Endothelial cell of umbilical vein (primary cell): ENCODE results near the gene BEND4. TPM values are rescaled to one million over a fixed set of nuclear protein-coding genes. Genes with fewer than 3 reads are reported as not detected.

Source experiments
- BruUV-seq: library from RNA; stranded (reverse); fragments of 400-500 nt; replicated peaks from 2 replicates; lab custom pipeline; 2021; lab: Mats Ljungman, UMichigan
- CTCF ChIA-PET: fragments of 300-600, 350-600 bp; sonication (Branson Sonifier 250); formaldehyde crosslinking; loops from one replicate; lab custom pipeline; 2021; ENCODE audit warnings: antibody characterized with exemption, inconsistent platforms; lab: Charles Lee
- POLR2A ChIA-PET: fragments of 300-600, 350-600 bp; sonication (Branson Sonifier 250); formaldehyde crosslinking; loops from one replicate; lab custom pipeline; 2021; ENCODE audit warnings: antibody characterized with exemption, inconsistent platforms; lab: Charles Lee
- DNase-seq: peaks from one replicate; pipeline ENCODE4 v3.0.0-alpha.2; 2011; ENCODE audit warnings: low read depth, low spot score
- FAIRE-seq: peaks from 2 replicates; lab custom pipeline; 2011; peaks lifted over from hg19 to GRCh38; lab: Jason Lieb, UNC
- H2AFZ ChIP-seq: 2 replicates; pipeline ENCODE4 v1.6.0; 2012; ENCODE audit warnings: low read depth, low read length, control low read depth, inconsistent platforms
- H3K27ac ChIP-seq: 2 replicates; pipeline ENCODE4 v1.5.1; 2011; ENCODE audit warnings: low read depth, mild to moderate bottlenecking, control low read depth, low read length, moderate library complexity; ENCODE audit not compliant: insufficient read depth
- H3K27me3 ChIP-seq, 2 experiments: 2 replicates each; pipeline versions ENCODE4 v1.6.0 to v1.6.1; 2011; ENCODE audit warnings: low read length in 2 of 2, mixed read lengths in 1 of 2; ENCODE audit not compliant: control insufficient read depth in 2 of 2, insufficient read depth in 2 of 2
- H3K36me3 ChIP-seq, 2 experiments: 2 replicates in 1 of 2; 3 replicates in 1 of 2; pipeline ENCODE4 v1.5.1; 2011; ENCODE audit warnings: low read length in 2 of 2, mild to moderate bottlenecking in 1 of 2, moderate library complexity in 1 of 2; ENCODE audit not compliant: control insufficient read depth in 2 of 2, insufficient read depth in 2 of 2; ENCODE audit errors: extremely low read depth in 1 of 2
- H3K4me1 ChIP-seq: 3 replicates; pipeline ENCODE4 v1.5.1; 2011; ENCODE audit warnings: mild to moderate bottlenecking, low read length; ENCODE audit not compliant: control insufficient read depth, insufficient read depth; ENCODE audit errors: extremely low read depth
- H3K4me2 ChIP-seq: 2 replicates; pipeline ENCODE4 v1.6.1; 2011; ENCODE audit warnings: low read length, control low read depth, mixed read lengths; ENCODE audit not compliant: insufficient read depth
- H3K4me3 ChIP-seq, 3 experiments: fragments of 200-600 bp in 1 of 3; sonication (generic), shearing (Covaris generic) in 1 of 3; replicated peaks in 1 of 3; 2 replicates each; pipeline ENCODE4 v1.5.1; 2011 to 2016; ENCODE audit warnings: control low read depth in 3 of 3, low read length in 3 of 3, mild to moderate bottlenecking in 2 of 3, inconsistent platforms in 1 of 3, low read depth in 1 of 3, moderate library complexity in 1 of 3; ENCODE audit not compliant: insufficient read depth in 1 of 3
- H3K79me2 ChIP-seq: 2 replicates; pipeline ENCODE4 v1.6.0; 2012; ENCODE audit warnings: low read length, inconsistent platforms; ENCODE audit not compliant: control insufficient read depth, insufficient read depth
- H3K9ac ChIP-seq: replicated peaks from 2 replicates; pipeline ENCODE3; 2011; ENCODE audit warnings: low read length, control low read depth; ENCODE audit not compliant: insufficient read depth; ENCODE audit errors: extremely low read depth
- H3K9me1 ChIP-seq: replicated peaks from 3 replicates; pipeline ENCODE4 v1.6.0; 2011; ENCODE audit warnings: mild to moderate bottlenecking, low read length; ENCODE audit not compliant: control insufficient read depth, insufficient read depth; ENCODE audit errors: extremely low read depth
- H3K9me3 ChIP-seq: replicated peaks from 2 replicates; pipeline ENCODE4 v1.5.1; 2012; ENCODE audit warnings: low read length, inconsistent platforms; ENCODE audit not compliant: control insufficient read depth, insufficient read depth
- H4K20me1 ChIP-seq: replicated peaks from 2 replicates; pipeline ENCODE3; 2011; ENCODE audit warnings: mild to moderate bottlenecking, low read length; ENCODE audit not compliant: control insufficient read depth, insufficient read depth; ENCODE audit errors: extremely low read depth
- CTCF ChIP-seq, 2 donors: IDR thresholded peaks; 1 replicate in 1 of 2; 2 replicates in 1 of 2; pipeline ENCODE4 v1.5.1; 2011; ENCODE audit warnings: low read length in 2 of 2, mild to moderate bottlenecking in 2 of 2, moderate library complexity in 2 of 2, control low read depth in 1 of 2, inconsistent platforms in 1 of 2, low read depth in 1 of 2; ENCODE audit not compliant: insufficient read depth in 1 of 2; ENCODE audit errors: extremely low read depth in 1 of 2
- EZH2 ChIP-seq: IDR thresholded peaks from 2 replicates; pipeline ENCODE4 v1.6.1; 2012; ENCODE audit warnings: borderline replicate concordance, low read depth, mild to moderate bottlenecking, moderate library complexity, low read length, inconsistent platforms; ENCODE audit not compliant: severe bottlenecking
- FOS ChIP-seq: IDR thresholded peaks from 2 replicates; pipeline ENCODE4 v1.6.1; 2011; ENCODE audit warnings: mild to moderate bottlenecking, low read length, moderate library complexity, borderline replicate concordance; ENCODE audit not compliant: insufficient read depth
- GATA2 ChIP-seq: IDR thresholded peaks from 2 replicates; pipeline ENCODE4 v1.7.0; 2011; ENCODE audit warnings: low read depth, mild to moderate bottlenecking, moderate library complexity, mixed read lengths, low read length; ENCODE audit not compliant: insufficient read length, insufficient read depth
- JUN ChIP-seq: IDR thresholded peaks from 2 replicates; pipeline ENCODE4 v1.6.1; 2011; ENCODE audit warnings: borderline replicate concordance, low read depth; ENCODE audit not compliant: insufficient read length, insufficient read depth
- MAX ChIP-seq: IDR thresholded peaks from 2 replicates; pipeline ENCODE4 v1.6.1; 2011; ENCODE audit not compliant: insufficient read depth, insufficient read length
- MYC ChIP-seq: IDR thresholded peaks from one replicate; pipeline ENCODE4 v1.6.1; 2011; ENCODE audit warnings: mild to moderate bottlenecking, low read depth, low read length
- POLR2A ChIP-seq: IDR thresholded peaks from 2 replicates; pipeline ENCODE4 v1.6.1; 2012; ENCODE audit warnings: low read depth, mild to moderate bottlenecking, control low read depth, low read length
- POLR2AphosphoS5 ChIP-seq: IDR thresholded peaks from 2 replicates; pipeline ENCODE4 v1.6.1; 2012; ENCODE audit warnings: low read depth, mild to moderate bottlenecking, control low read depth, low read length, moderate library complexity; ENCODE audit not compliant: insufficient read depth
- dilution Hi-C: fragments of 300-500 bp; cut with MboI; formaldehyde crosslinking; loops from one replicate; pipeline ENCODE4 v1.15.0; 2019; ENCODE audit warnings: low sequenced_read_pairs; ENCODE audit not compliant: extremely low pct_ligation_motif_present
- intact Hi-C: fragments of 100-400 bp; cut with micrococcal nuclease; formaldehyde crosslinking; loops from one replicate; pipeline ENCODE4 v1.10.0; 2022
- polyA plus RNA-seq, 4 experiments: library from polyadenylated mRNA; depleted of rRNA in 3 of 4; stranded (reverse) in 3 of 4; unstranded in 1 of 4; fragments of >200 nt; gene quantifications; 2 replicates each; pipeline versions ENCODE4 v1.2.1 to v1.2.3, GENCODE V29; 2011 to 2012; ENCODE audit warnings: missing spikeins in 1 of 4
- total RNA-seq: library from RNA; stranded (reverse); gene quantifications from 2 replicates; pipeline ENCODE4 v1.2.3, GENCODE V29; 2021

BEND4 gene
- total and polyA plus RNA-seq, 2 donors (not counting 3 experiments of a cell fraction or from before 2014, with no cell fraction given) = 0.01 to 0.27 TPM

GRCh38 chr4:42104521-42104920, 47.9 kb downstream of the BEND4 start:
- DNase-seq = no peak
- TF ChIP-seq MYC = no peak
- TF ChIP-seq POLR2AphosphoS5 = no peak
- TF ChIP-seq EZH2 = no peak
- TF ChIP-seq GATA2 = no peak
- TF ChIP-seq MAX = no peak
- TF ChIP-seq POLR2A = no peak
- no peak for TF ChIP-seq JUN
- TF ChIP-seq FOS = no peak
- no peak for TF ChIP-seq CTCF (IDR thresholded peaks at IDR 0.05; ENCODE audit: extremely low read depth in 1 of 2, insufficient read depth in 1 of 2, low read depth in 1 of 2, low read length in 2 of 2)
- Histone ChIP-seq H3K4me1 (no peaks in the 10 kb centered on the region), H3K27ac (no peak overlapping the region), H3K4me3 (no peak overlapping the region), H3K9me3 (no peaks in the 10 kb centered on the region), H4K20me1 (no peaks in the 10 kb centered on the region), H2AFZ (no peak overlapping the region), H3K9ac (no peak overlapping the region), H3K9me1 (no peaks in the 10 kb centered on the region), H3K4me2 (no peak overlapping the region), H3K27me3 (peaks cover 2 to 8% of the 10 kb centered on the region in 2 experiments), H3K36me3 (no peaks in the 10 kb centered on the region), H3K79me2 (no peaks in the 10 kb centered on the region)
- intact Hi-C loops (no loop called here), dilution Hi-C loops (no loop called here)
- FAIRE-seq = no peak
- CTCF ChIA-PET = no interaction called here
- BruUV-seq = no TSS peak
- POLR2A ChIA-PET = no interaction called here
